Tibial artery (tissue), 4 donors: ENCODE measurements around the gene FAM120AOS.

Experiments
- DNase-seq, 2 donors: peaks; one replicate each; pipeline ENCODE4 v3.0.0-alpha.2; 2019
- H3K27ac ChIP-seq, 2 donors: fragments of 200-600 bp; sonication (generic) in 1 of 2; 1 replicate in 1 of 2; 2 replicates in 1 of 2; pipeline ENCODE4 v1.5.1; 2018 to 2019; ENCODE audit warnings: mild to moderate bottlenecking in 1 of 2
- H3K27me3 ChIP-seq, 2 donors: fragments of 200-600 bp; sonication (generic) in 1 of 2; one replicate each; pipeline versions ENCODE4 v1.5.1 to v1.6.0; 2016 to 2019
- H3K36me3 ChIP-seq, 3 donors: fragments of 200-600 bp; sonication (generic) in 2 of 3; one replicate each; pipeline ENCODE4 v1.5.1; 2016 to 2019; ENCODE audit warnings: mild to moderate bottlenecking in 2 of 3
- H3K4me1 ChIP-seq, 4 donors: fragments of 200-600 bp; sonication (generic) in 2 of 4; 1 replicate in 3 of 4; 2 replicates in 1 of 4; pipeline ENCODE4 v1.5.1; 2016 to 2019
- H3K4me3 ChIP-seq, 2 donors: fragments of 200-600 bp; sonication (generic) in 1 of 2; 1 replicate in 1 of 2; 2 replicates in 1 of 2; pipeline ENCODE4 v1.5.1; 2018 to 2019; ENCODE audit warnings: mild to moderate bottlenecking in 2 of 2
- H3K9me3 ChIP-seq, 3 donors: fragments of 200-600 bp; sonication (generic) in 1 of 3; one replicate each; pipeline ENCODE4 v1.5.1; 2016 to 2019
- CTCF ChIP-seq, 2 experiments: fragments of 200-600 bp in 1 of 2; fragments of 450-650 bp in 1 of 2; IDR thresholded peaks; one replicate each; pipeline ENCODE4 v1.5.1; 2017 to 2019; ENCODE audit warnings: antibody characterized with exemption in 2 of 2, mild to moderate bottlenecking in 1 of 2, moderate library complexity in 1 of 2
- intact Hi-C: fragments of 100-400 bp; cut with DNase I; formaldehyde crosslinking; loops from one replicate; pipeline ENCODE4 v1.15.0; 2023; ENCODE audit warnings: low total_unique reads

The FAM120AOS gene

GRCh38 chr9:93422977-93423616 lies 30.3 kb downstream of the FAM120AOS start:
- intact Hi-C loops = loop anchor here (10.0 kb wide), 1 partner anchor 62 kb away; no protein-coding TSS in a partner anchor
- no peak for TF ChIP-seq CTCF (IDR thresholded peaks at IDR 0.05)
- Histone ChIP-seq H3K4me1 (no peaks in the 10 kb centered on the region), H3K4me3 (no peak overlapping the region), H3K36me3 (no peaks in the 10 kb centered on the region), H3K27ac (no peak overlapping the region), H3K9me3 (peaks cover 5 to 24% (median 16%) of the 10 kb centered on the region in 3 donors), H3K27me3 (peaks cover 0 to 4% of the 10 kb centered on the region in 2 donors)
- DNase-seq = no peak

- no peak for TF ChIP-seq CTCF (IDR thresholded peaks at IDR 0.05)
- Histone ChIP-seq H3K4me1 (no peaks in the 10 kb centered on the region), H3K27me3 (peaks cover 0 to 15% of the 10 kb centered on the region in 2 donors), H3K27ac (no peak overlapping the region), H3K36me3 (no peaks in the 10 kb centered on the region), H3K9me3 (peaks cover 8 to 34% (median 31%) of the 10 kb centered on the region in 3 donors), H3K4me3 (no peak overlapping the region)
- intact Hi-C loops = no loop called here
- no peak for DNase-seq
Observed at GRCh38 chr9:93419023-93419422, 34.4 kb downstream of the FAM120AOS start.

- no peak overlapping the region for H3K4me3 ChIP-seq
- H3K36me3 ChIP-seq = no peaks in the 10 kb centered on the region
- peaks cover 0 to 15% of the 10 kb centered on the region in 2 donors for H3K27me3 ChIP-seq
- no peaks in the 10 kb centered on the region for H3K4me1 ChIP-seq
- no peak for TF ChIP-seq CTCF (IDR thresholded peaks at IDR 0.05)
- DNase-seq = no peak
- peaks cover 8 to 34% (median 31%) of the 10 kb centered on the region in 3 donors for H3K9me3 ChIP-seq
- H3K27ac ChIP-seq = no peak overlapping the region
- intact Hi-C loops = no loop called here
Observed at GRCh38 chr9:93417538-93417937, 35.8 kb downstream of the FAM120AOS start.

GRCh38 chr9:93416530-93417235 lies 36.7 kb downstream of the FAM120AOS start:
- intact Hi-C loops = no loop called here
- no peak for TF ChIP-seq CTCF (IDR thresholded peaks at IDR 0.05)
- Histone ChIP-seq H3K9me3 (peaks cover 8 to 34% (median 31%) of the 10 kb centered on the region in 3 donors), H3K4me1 (no peaks in the 10 kb centered on the region), H3K36me3 (no peaks in the 10 kb centered on the region), H3K4me3 (no peak overlapping the region), H3K27me3 (peaks cover 0 to 15% of the 10 kb centered on the region in 2 donors), H3K27ac (no peak overlapping the region)
- DNase-seq = no peak

GRCh38 chr9:93415176-93415690 lies 38.1 kb downstream of the FAM120AOS start:
- no peak for TF ChIP-seq CTCF (IDR thresholded peaks at IDR 0.05)
- intact Hi-C loops = no loop called here
- DNase-seq = no peak
- no peaks in the 10 kb centered on the region for H3K36me3 ChIP-seq
- no peaks in the 10 kb centered on the region for H3K4me1 ChIP-seq
- H3K9me3 ChIP-seq = peaks cover 8 to 34% (median 31%) of the 10 kb centered on the region in 3 donors
- no peak overlapping the region for H3K4me3 ChIP-seq
- peaks cover 0 to 15% of the 10 kb centered on the region in 2 donors for H3K27me3 ChIP-seq
- H3K27ac ChIP-seq = no peak overlapping the region
